Measurements from ENCODE around the gene MCOLN2. TPM values are rescaled to one million over a fixed set of nuclear protein-coding genes. Genes with fewer than 3 reads are reported as not detected.

MCOLN2 gene
- polyA plus RNA-seq, 1 donor from 2014 or later = not detected

- H3K4me3 ChIP-seq (ENCODE audit: low read length) = no peak overlapping the region
- no peak overlapping the region for H3K27ac ChIP-seq (ENCODE audit: low read length)
- no peaks in the 10 kb centered on the region for H4K20me1 ChIP-seq (ENCODE audit: insufficient read depth)
- H3K79me2 ChIP-seq (replicated peaks; ENCODE audit: insufficient read depth, low read length) = no peaks in the 10 kb centered on the region
- no peak overlapping the region for H2AFZ ChIP-seq (ENCODE audit: low read depth, low read length)
- H3K9me3 ChIP-seq (ENCODE audit: low read length) = no peaks in the 10 kb centered on the region
- no peaks in the 10 kb centered on the region for H3K36me3 ChIP-seq (ENCODE audit: insufficient read depth, low read length)
- H3K9me2 ChIP-seq (ENCODE audit: insufficient read depth, low read length) = no peaks in the 10 kb centered on the region
- no peak overlapping the region for H3K4me2 ChIP-seq (ENCODE audit: low read length)
- TF ChIP-seq TAF1 (IDR thresholded peaks at IDR 0.05; ENCODE audit: low read depth) (no peak), REST (IDR thresholded peaks at IDR 0.05; ENCODE audit: borderline replicate concordance) (no peak), CTCF (IDR thresholded peaks at IDR 0.05; ENCODE audit: poor library complexity, severe bottlenecking) (no peak), RAD21 (conservative IDR thresholded peaks at IDR 0.05) (no peak), SMC3 (conservative IDR thresholded peaks at IDR 0.05; ENCODE audit: poor library complexity) (no peak), EP300 (conservative IDR thresholded peaks at IDR 0.05; ENCODE audit: poor library complexity, severe bottlenecking) (no peak)
- H3K9ac ChIP-seq (ENCODE audit: low read length) = no peak overlapping the region
- no peaks in the 10 kb centered on the region for H3F3A ChIP-seq (ENCODE audit: insufficient read depth, low read length, poor library complexity, severe bottlenecking)
- H3K27me3 ChIP-seq (ENCODE audit: insufficient read depth, low read depth, low read length) = no peaks in the 10 kb centered on the region
Measured at GRCh38 chr1:84883286-84883685, 113.6 kb downstream of the MCOLN2 start.

DNA sequence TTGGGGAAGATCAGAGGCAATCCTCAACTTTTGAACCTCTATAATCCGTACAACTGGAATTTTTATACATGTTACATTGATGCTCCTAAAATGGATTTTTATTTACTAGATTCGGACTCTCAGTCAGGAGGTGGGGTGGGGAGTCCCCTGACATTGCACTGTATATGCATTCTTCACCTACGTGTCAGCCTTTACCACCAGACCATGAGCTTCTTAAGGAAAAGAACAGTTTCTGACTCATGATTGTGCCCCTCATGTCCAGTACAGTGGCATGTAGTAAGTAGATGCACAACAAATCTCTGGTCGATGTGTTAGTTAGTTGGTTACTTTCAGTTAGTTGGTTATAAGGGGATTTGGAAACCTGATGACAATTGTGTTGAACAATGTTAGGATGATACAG lies 119.3 kb downstream of the MCOLN2 start:
- Histone ChIP-seq H3K27ac (ENCODE audit: low read length) (no peak overlapping the region), H3K9me3 (ENCODE audit: low read length) (no peaks in the 10 kb centered on the region), H3K9me2 (ENCODE audit: insufficient read depth, low read length) (no peaks in the 10 kb centered on the region), H2AFZ (ENCODE audit: low read depth, low read length) (no peak overlapping the region), H3F3A (ENCODE audit: insufficient read depth, low read length, poor library complexity, severe bottlenecking) (no peaks in the 10 kb centered on the region), H3K4me2 (ENCODE audit: low read length) (no peak overlapping the region), H3K4me3 (ENCODE audit: low read length) (no peak overlapping the region), H3K9ac (ENCODE audit: low read length) (no peak overlapping the region), H3K36me3 (ENCODE audit: insufficient read depth, low read length) (no peaks in the 10 kb centered on the region), H4K20me1 (ENCODE audit: insufficient read depth) (no peaks in the 10 kb centered on the region), H3K27me3 (ENCODE audit: insufficient read depth, low read depth, low read length) (no peaks in the 10 kb centered on the region), H3K79me2 (replicated peaks; ENCODE audit: insufficient read depth, low read length) (no peaks in the 10 kb centered on the region)
- TF ChIP-seq MXI1 (conservative IDR thresholded peaks at IDR 0.05; ENCODE audit: poor library complexity, severe bottlenecking) (no peak), EP300 (conservative IDR thresholded peaks at IDR 0.05; ENCODE audit: poor library complexity, severe bottlenecking) (no peak), REST (IDR thresholded peaks at IDR 0.05; ENCODE audit: borderline replicate concordance) (no peak), POLR2AphosphoS5 (IDR thresholded peaks at IDR 0.05) (no peak), CTCF (IDR thresholded peaks at IDR 0.05; ENCODE audit: poor library complexity, severe bottlenecking) (no peak), RAD21 (conservative IDR thresholded peaks at IDR 0.05) (no peak), TAF1 (IDR thresholded peaks at IDR 0.05; ENCODE audit: low read depth) (no peak), SMC3 (conservative IDR thresholded peaks at IDR 0.05; ENCODE audit: poor library complexity) (no peak), EZH2 (IDR thresholded peaks at IDR 0.05; ENCODE audit: borderline replicate concordance, insufficient read depth, low read length, poor library complexity, severe bottlenecking) (no peak)
